ENCODE results near the gene POMT1.
"Not testable (repeated sequence)": the region's sequence is repeated elsewhere in the genome, so short reads cannot be mapped to it uniquely, and the experiment has no call there.

POMT1 gene

GRCh38 chr9:131472085-131472484, 30.6 kb upstream of the POMT1 start:
- not testable (repeated sequence) for H3K27ac Mint-ChIP-seq; H3K27me3 Mint-ChIP-seq; H3K4me3 Mint-ChIP-seq; H3K9me3 Mint-ChIP-seq; DNase-seq (ENCODE audit: low spot score in 2 of 2); H3K4me1 Mint-ChIP-seq; ATAC-seq (ENCODE audit: low read depth)
- H3K36me3 Mint-ChIP-seq: peaks cover 47% of the 10 kb centered on the region

GRCh38 chr9:131473198-131473885, 29.4 kb upstream of the POMT1 start:
- H3K27ac Mint-ChIP-seq: no peak overlapping the region
- H3K27me3 Mint-ChIP-seq: no peaks in the 10 kb centered on the region
- no peaks in the 10 kb centered on the region for H3K4me1 Mint-ChIP-seq
- ATAC-seq (ENCODE audit: low read depth) (no peak), DNase-seq (ENCODE audit: low spot score in 2 of 2) (no peak)
- H3K36me3 Mint-ChIP-seq: peaks cover 45% of the 10 kb centered on the region
- H3K4me3 Mint-ChIP-seq: no peak overlapping the region
- H3K9me3 Mint-ChIP-seq: no peaks in the 10 kb centered on the region

GRCh38 chr9:131473891-131474290, 28.8 kb upstream of the POMT1 start:
- Mint-ChIP-seq H3K27ac (no peak overlapping the region), H3K36me3 (peaks cover 47% of the 10 kb centered on the region)
- ATAC-seq (ENCODE audit: low read depth): no peak

GRCh38 chr9:131474711-131475110, 28.0 kb upstream of the POMT1 start:
- Mint-ChIP-seq H3K4me1 (no peaks in the 10 kb centered on the region), H3K27ac (no peak overlapping the region), H3K9me3 (no peaks in the 10 kb centered on the region), H3K27me3 (no peaks in the 10 kb centered on the region), H3K36me3 (peaks cover 50% of the 10 kb centered on the region), H3K4me3 (no peak overlapping the region)
- DNase-seq (ENCODE audit: low spot score in 2 of 2) (no peak), ATAC-seq (ENCODE audit: low read depth) (no peak)

More at GRCh38 chr9:131473891-131474290, 28.8 kb upstream of the POMT1 start:
- Mint-ChIP-seq H3K4me3 (no peak overlapping the region), H3K4me1 (no peaks in the 10 kb centered on the region), H3K27me3 (no peaks in the 10 kb centered on the region), H3K9me3 (no peaks in the 10 kb centered on the region)
- no peak for DNase-seq (ENCODE audit: low spot score in 2 of 2)

DNA sequence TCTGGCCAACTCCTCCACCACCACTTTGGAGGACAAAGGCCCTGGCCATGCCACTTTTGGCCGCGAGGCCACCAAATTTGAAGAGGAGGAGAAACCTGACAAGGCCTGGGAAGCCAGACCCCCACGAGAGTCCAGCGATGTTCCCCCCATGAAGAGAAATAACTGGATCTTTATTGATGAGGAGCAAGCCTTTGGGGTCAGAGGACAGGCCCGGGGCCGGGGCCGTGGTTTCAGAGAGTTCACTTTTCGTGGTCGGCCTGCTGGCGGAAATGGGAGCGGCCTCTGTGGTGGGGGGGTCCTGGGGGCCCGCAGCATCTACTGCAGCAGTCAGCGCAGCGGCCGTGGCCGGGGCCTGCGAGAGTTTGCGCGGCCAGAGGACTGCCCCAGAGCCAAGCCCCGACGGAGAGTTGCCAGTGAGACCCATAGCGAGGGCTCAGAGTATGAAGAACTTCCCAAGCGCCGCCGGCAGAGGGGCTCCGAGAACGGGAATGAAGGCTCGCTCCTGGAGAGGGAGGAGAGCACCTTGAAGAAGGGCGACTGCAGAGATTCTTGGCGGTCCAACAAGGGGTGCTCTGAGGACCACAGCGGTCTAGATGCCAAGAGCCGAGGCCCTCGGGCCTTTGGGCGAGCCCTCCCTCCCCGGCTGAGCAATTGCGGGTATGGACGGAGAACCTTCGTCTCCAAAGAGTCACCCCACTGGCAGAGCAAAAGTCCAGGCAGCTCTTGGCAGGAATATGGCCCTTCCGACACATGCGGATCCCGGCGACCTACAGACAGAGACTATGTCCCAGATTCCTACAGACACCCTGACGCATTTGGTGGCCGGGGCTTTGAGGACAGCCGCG, 27.4 kb upstream of the POMT1 start:
- H3K36me3 Mint-ChIP-seq: peaks cover 45% of the 10 kb centered on the region
- no peaks in the 10 kb centered on the region for H3K9me3 Mint-ChIP-seq
- DNase-seq (ENCODE audit: low spot score in 2 of 2) (no peak), ATAC-seq (ENCODE audit: low read depth) (no peak)
- no peak overlapping the region for H3K27ac Mint-ChIP-seq
- no peak overlapping the region for H3K4me3 Mint-ChIP-seq
- no peaks in the 10 kb centered on the region for H3K4me1 Mint-ChIP-seq
- H3K27me3 Mint-ChIP-seq: no peaks in the 10 kb centered on the region

DNA sequence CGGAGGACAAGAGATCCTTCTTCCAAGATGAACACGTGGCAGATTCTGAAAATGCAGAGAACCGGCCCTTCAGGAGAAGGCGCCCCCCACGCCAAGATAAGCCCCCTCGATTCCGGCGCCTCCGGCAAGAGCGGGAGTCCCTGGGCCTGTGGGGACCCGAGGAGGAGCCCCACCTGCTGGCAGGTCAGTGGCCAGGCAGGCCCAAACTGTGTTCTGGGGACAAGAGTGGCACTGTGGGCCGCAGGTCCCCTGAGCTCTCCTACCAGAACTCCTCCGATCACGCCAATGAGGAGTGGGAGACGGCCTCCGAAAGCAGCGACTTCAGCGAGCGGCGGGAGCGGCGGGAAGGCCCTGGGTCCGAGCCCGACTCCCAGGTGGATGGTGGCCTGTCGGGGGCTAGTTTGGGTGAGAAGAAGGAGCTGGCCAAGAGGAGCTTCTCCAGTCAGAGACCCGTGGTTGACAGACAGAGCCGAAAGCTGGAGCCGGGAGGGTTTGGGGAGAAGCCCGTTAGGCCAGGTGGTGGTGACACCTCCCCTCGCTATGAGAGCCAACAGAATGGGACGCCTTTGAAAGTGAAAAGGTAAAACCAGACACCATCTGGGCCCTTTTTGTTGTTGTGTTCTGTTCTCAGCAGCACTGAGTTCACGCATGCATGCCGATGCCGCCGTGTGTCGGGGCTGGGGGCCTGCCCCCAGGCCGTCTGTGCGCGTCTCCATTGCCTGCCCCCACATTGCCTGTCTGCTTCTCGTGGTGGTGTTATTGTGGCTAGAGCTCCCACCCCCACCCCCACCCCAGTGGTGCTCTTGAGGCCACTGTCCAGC, 26.6 kb upstream of the POMT1 start:
- H3K27ac Mint-ChIP-seq: no peak overlapping the region
- no peaks in the 10 kb centered on the region for H3K27me3 Mint-ChIP-seq
- no peak overlapping the region for H3K4me3 Mint-ChIP-seq
- H3K9me3 Mint-ChIP-seq: no peaks in the 10 kb centered on the region
- H3K4me1 Mint-ChIP-seq: no peaks in the 10 kb centered on the region
- ATAC-seq (ENCODE audit: low read depth) (no peak), DNase-seq (ENCODE audit: low spot score in 2 of 2) (no peak)
- H3K36me3 Mint-ChIP-seq: peaks cover 41% of the 10 kb centered on the region

- no peak overlapping the region for H3K4me3 Mint-ChIP-seq
- no peak overlapping the region for H3K27ac Mint-ChIP-seq
- no peak for DNase-seq (ENCODE audit: low spot score in 2 of 2)
Observed at GRCh38 chr9:131476777-131477345, 25.9 kb upstream of the POMT1 start.

GRCh38 chr9:131477367-131477766, 25.4 kb upstream of the POMT1 start:
- Mint-ChIP-seq H3K4me3 (no peak overlapping the region), H3K36me3 (peaks cover 39% of the 10 kb centered on the region), H3K27ac (no peak overlapping the region), H3K9me3 (no peaks in the 10 kb centered on the region), H3K4me1 (peaks cover 3% of the 10 kb centered on the region), H3K27me3 (no peaks in the 10 kb centered on the region)
- no peak for DNase-seq (ENCODE audit: low spot score in 2 of 2)
- ATAC-seq (ENCODE audit: low read depth): no peak

More at GRCh38 chr9:131476777-131477345, 25.9 kb upstream of the POMT1 start:
- Mint-ChIP-seq H3K36me3 (peaks cover 37% of the 10 kb centered on the region), H3K4me1 (no peaks in the 10 kb centered on the region), H3K9me3 (no peaks in the 10 kb centered on the region), H3K27me3 (no peaks in the 10 kb centered on the region)
- no peak for ATAC-seq (ENCODE audit: low read depth)

GRCh38 chr9:131477816-131478419, 24.8 kb upstream of the POMT1 start:
- H3K36me3 Mint-ChIP-seq: peaks cover 39% of the 10 kb centered on the region
- peaks cover 3% of the 10 kb centered on the region for H3K4me1 Mint-ChIP-seq
- DNase-seq (ENCODE audit: low spot score in 2 of 2): no peak
- H3K9me3 Mint-ChIP-seq: no peaks in the 10 kb centered on the region
- no peaks in the 10 kb centered on the region for H3K27me3 Mint-ChIP-seq
- H3K4me3 Mint-ChIP-seq: no peak overlapping the region
- no peak for ATAC-seq (ENCODE audit: low read depth)
- H3K27ac Mint-ChIP-seq: no peak overlapping the region

DNA sequence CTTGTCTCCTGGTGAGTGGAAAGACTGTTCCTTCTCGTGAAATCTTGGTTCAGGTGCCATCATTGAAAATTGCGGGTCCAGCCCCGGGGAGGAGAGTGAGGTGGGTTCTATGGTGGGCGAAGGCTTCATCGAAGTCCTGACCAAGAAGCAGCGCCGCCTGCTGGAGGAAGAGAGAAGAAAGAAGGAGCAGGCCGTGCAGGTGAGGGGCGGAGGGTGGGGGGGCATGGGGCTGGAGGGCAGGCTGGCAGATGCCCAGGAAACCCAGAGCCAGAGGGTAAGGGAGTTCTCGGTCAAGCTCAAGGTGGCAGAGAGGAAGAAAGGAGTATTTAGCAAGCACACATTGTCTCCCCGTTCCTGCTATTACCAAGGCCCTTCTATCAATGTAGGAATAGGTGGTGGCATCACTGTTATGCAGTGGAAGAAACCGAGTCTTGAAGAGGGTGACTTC, 24.3 kb upstream of the POMT1 start:
- Mint-ChIP-seq H3K36me3 (peaks cover 36% of the 10 kb centered on the region), H3K27ac (no peak overlapping the region), H3K4me1 (peaks cover 3% of the 10 kb centered on the region), H3K27me3 (no peaks in the 10 kb centered on the region), H3K4me3 (no peak overlapping the region), H3K9me3 (no peaks in the 10 kb centered on the region)
- ATAC-seq (ENCODE audit: low read depth): peak; percentile 79
- DNase-seq (ENCODE audit: low spot score in 2 of 2): peak; percentile 58 to 63

DNA sequence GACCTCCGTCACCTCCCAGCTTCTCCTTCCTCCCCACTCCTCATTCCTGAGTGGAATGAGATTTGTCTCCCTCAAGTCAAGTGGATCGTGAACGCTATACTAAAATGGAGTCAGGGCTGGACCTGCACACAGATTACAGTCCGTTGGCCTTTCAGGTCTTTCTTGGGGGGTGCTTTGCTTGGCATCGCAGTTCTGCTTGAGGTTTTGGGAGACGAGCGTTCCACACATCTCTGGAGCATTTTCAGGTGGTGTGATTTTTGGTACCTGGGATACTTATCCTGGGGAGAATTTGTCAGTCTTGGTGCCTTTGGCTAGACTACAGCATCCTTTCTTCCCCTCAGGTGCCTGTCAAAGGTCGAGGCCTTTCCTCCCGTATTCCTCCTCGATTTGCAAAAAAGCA, 23.8 kb upstream of the POMT1 start:
- no peak overlapping the region for H3K27ac Mint-ChIP-seq
- DNase-seq (ENCODE audit: low spot score in 2 of 2) (no peak), ATAC-seq (ENCODE audit: low read depth) (no peak)
- no peaks in the 10 kb centered on the region for H3K27me3 Mint-ChIP-seq
- no peak overlapping the region for H3K4me3 Mint-ChIP-seq
- H3K4me1 Mint-ChIP-seq: peaks cover 3% of the 10 kb centered on the region
- H3K9me3 Mint-ChIP-seq: no peaks in the 10 kb centered on the region
- H3K36me3 Mint-ChIP-seq: peaks cover 34% of the 10 kb centered on the region

DNA sequence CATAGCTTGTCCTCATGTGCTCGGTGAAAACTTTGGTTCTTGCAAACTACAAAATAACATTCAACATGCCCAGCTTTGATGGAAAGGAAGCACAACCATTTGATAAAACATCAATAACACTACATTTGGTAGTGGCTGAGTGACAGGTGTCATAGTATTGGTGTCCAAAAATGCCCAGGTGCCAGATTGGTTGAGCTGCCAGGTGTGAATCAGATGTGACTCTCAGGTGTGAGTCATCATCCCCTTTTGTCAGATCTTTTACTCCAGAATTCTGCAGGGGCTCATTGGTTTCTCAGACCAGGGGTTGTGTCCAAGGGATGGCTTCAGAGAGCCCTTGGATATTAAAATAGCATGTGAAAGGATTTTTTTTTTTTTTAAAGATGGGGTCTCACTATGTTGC, 22.5 kb upstream of the POMT1 start:
- Mint-ChIP-seq H3K9me3 (no peaks in the 10 kb centered on the region), H3K36me3 (peaks cover 30% of the 10 kb centered on the region), H3K4me1 (peaks cover 3% of the 10 kb centered on the region), H3K27me3 (no peaks in the 10 kb centered on the region), H3K4me3 (no peak overlapping the region), H3K27ac (no peak overlapping the region)
- DNase-seq (ENCODE audit: low spot score in 2 of 2): no peak
- no peak for ATAC-seq (ENCODE audit: low read depth)

Measured in memory B cell (primary cell).